Measurements from ENCODE around the gene ARSG.
"Not testable (repeated sequence)": the region's sequence is repeated elsewhere in the genome, so short reads cannot be mapped to it uniquely, and the experiment has no call there.

Gene ARSG

DNA sequence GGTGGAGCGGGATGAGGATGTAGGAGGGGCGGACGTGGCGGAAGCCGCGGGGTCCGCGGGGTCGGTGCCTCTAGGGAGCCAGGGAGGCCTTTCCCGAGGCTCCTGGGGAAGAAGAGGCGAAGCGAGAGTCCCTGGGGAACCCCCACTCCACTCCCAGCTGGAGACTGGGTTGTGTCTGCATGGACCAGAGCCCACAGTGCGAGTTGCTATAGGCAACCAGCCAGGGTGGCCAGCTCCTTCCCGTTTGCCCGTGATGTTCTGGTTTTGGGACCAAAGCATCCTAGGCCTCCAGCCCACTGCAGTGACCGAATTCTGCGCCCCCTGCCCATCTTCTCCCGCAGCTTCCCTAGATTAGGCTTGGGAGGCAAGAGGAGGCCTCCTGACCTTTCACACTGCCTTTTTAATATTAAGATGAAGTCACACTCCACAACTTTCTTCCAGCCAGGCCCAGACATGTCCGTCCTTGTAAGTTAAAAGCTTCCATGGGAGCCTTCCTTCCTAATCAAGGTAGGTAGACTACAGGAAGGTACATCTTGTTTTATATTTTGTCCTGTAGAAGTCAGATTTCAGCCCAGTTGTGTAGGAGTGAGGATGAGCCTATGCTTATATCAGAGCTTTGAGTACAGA, 43.0 kb upstream of the ARSG start:
- Histone ChIP-seq H3K36me3 (ENCODE audit: insufficient read depth, low read length) (peaks cover 32% of the 10 kb centered on the region), H4K20me1 (ENCODE audit: insufficient read depth, low read length) (no peaks in the 10 kb centered on the region), H3K4me1 (ENCODE audit: insufficient read depth, low read length, severe bottlenecking) (peaks cover 61% of the 10 kb centered on the region), H3K9ac (ENCODE audit: low read length) (peak overlapping the region; percentile 88), H3K9me2 (ENCODE audit: low read depth, low read length) (no peaks in the 10 kb centered on the region), H3F3A (ENCODE audit: insufficient read depth, low read length) (peaks cover 5% of the 10 kb centered on the region; the same call in 1 of the 2 replicates), H3K4me2 (ENCODE audit: low read length) (peak overlapping the region; percentile 95), H3K27me3 (ENCODE audit: insufficient read depth, low read length) (no peaks in the 10 kb centered on the region), H2AFZ (ENCODE audit: low read length) (no peak overlapping the region), H3K79me2 (ENCODE audit: insufficient read depth, low read length) (no peaks in the 10 kb centered on the region), H3K9me3 (ENCODE audit: low read length) (no peaks in the 10 kb centered on the region), H3K4me3 (ENCODE audit: low read depth, low read length, poor library complexity, severe bottlenecking) (peak overlapping the region; percentile 89), H3K27ac (ENCODE audit: low read depth, low read length, poor library complexity, severe bottlenecking) (peak overlapping the region; percentile 88)
- TF ChIP-seq, protein P1, sequence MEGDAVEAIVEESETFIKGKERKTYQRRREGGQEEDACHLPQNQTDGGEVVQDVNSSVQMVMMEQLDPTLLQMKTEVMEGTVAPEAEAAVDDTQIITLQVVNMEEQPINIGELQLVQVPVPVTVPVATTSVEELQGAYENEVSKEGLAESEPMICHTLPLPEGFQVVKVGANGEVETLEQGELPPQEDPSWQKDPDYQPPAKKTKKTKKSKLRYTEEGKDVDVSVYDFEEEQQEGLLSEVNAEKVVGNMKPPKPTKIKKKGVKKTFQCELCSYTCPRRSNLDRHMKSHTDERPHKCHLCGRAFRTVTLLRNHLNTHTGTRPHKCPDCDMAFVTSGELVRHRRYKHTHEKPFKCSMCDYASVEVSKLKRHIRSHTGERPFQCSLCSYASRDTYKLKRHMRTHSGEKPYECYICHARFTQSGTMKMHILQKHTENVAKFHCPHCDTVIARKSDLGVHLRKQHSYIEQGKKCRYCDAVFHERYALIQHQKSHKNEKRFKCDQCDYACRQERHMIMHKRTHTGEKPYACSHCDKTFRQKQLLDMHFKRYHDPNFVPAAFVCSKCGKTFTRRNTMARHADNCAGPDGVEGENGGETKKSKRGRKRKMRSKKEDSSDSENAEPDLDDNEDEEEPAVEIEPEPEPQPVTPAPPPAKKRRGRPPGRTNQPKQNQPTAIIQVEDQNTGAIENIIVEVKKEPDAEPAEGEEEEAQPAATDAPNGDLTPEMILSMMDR (IDR thresholded peaks at IDR 0.05; ENCODE audit: low read length): no peak
- no peak for TF ChIP-seq EZH2 (IDR thresholded peaks at IDR 0.05; ENCODE audit: borderline replicate concordance, low read length)

DNA sequence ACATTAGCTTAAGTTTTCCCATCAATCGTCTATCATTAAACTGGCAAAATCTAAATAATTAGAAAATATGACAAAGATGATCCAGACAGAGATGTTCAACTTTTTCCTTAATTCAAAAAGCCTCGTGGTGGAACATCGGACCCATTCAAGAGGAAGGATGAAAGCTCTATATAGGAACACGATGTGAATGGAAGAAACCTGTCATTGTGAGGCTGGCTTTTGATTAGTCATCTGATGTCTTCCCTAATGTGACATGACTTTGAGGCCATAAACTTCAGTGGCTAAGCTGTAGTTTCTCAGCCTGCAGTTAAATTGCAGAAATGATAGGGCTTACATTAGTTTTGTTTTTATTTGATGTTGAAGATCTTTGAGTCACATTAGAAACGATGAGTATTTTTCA, 42.4 kb upstream of the ARSG start:
- Histone ChIP-seq H3K9me2 (ENCODE audit: low read depth, low read length) (no peaks in the 10 kb centered on the region), H3K9ac (ENCODE audit: low read length) (peak overlapping the region; percentile 88), H4K20me1 (ENCODE audit: insufficient read depth, low read length) (no peaks in the 10 kb centered on the region), H3K4me2 (ENCODE audit: low read length) (peak overlapping the region; percentile 95), H3K27ac (ENCODE audit: low read depth, low read length, poor library complexity, severe bottlenecking) (peak overlapping the region; percentile 88), H3K4me1 (ENCODE audit: insufficient read depth, low read length, severe bottlenecking) (peaks cover 66% of the 10 kb centered on the region), H3K79me2 (ENCODE audit: insufficient read depth, low read length) (no peaks in the 10 kb centered on the region), H3K36me3 (ENCODE audit: insufficient read depth, low read length) (peaks cover 36% of the 10 kb centered on the region), H3K4me3 (ENCODE audit: low read depth, low read length, poor library complexity, severe bottlenecking) (peak overlapping the region; percentile 89), H3F3A (ENCODE audit: insufficient read depth, low read length) (peaks cover 5% of the 10 kb centered on the region; the same call in 1 of the 2 replicates), H3K9me3 (ENCODE audit: low read length) (no peaks in the 10 kb centered on the region), H2AFZ (ENCODE audit: low read length) (no peak overlapping the region), H3K27me3 (ENCODE audit: insufficient read depth, low read length) (no peaks in the 10 kb centered on the region)
- TF ChIP-seq, protein P1 (IDR thresholded peaks at IDR 0.05; ENCODE audit: low read length): no peak
- TF ChIP-seq EZH2 (IDR thresholded peaks at IDR 0.05; ENCODE audit: borderline replicate concordance, low read length): no peak

DNA sequence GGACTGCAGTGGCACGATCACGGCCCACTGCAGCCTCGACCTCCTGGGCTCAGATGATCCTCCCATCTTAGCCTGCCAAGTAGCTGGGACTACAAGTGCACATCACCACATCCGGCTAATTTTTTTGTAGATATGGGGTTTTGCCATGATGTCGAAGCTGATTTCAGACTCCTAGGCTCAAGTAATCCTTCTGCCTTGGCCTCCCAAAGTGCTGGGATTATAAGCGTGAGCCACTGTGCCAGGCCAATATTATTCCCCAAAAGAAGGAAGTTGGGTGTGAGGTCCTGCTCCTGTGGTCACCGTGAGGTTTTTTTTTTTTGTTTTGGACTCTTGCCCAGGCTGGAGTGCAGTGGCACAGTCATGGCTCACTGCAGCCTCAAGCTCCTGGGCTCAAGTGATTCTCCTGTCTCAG, 41.9 kb upstream of the ARSG start:
- Histone ChIP-seq H3K27ac (ENCODE audit: low read depth, low read length, poor library complexity, severe bottlenecking) (peak overlapping the region; percentile 88), H3F3A (ENCODE audit: insufficient read depth, low read length) (peaks cover 5% of the 10 kb centered on the region; the same call in 1 of the 2 replicates), H3K4me2 (ENCODE audit: low read length) (peak overlapping the region; percentile 95), H3K4me1 (ENCODE audit: insufficient read depth, low read length, severe bottlenecking) (peaks cover 70% of the 10 kb centered on the region), H4K20me1 (ENCODE audit: insufficient read depth, low read length) (no peaks in the 10 kb centered on the region), H3K9ac (ENCODE audit: low read length) (peak overlapping the region; percentile 88), H3K4me3 (ENCODE audit: low read depth, low read length, poor library complexity, severe bottlenecking) (peak overlapping the region; percentile 89), H3K9me2 (ENCODE audit: low read depth, low read length) (no peaks in the 10 kb centered on the region), H2AFZ (ENCODE audit: low read length) (no peak overlapping the region), H3K79me2 (ENCODE audit: insufficient read depth, low read length) (no peaks in the 10 kb centered on the region), H3K9me3 (ENCODE audit: low read length) (no peaks in the 10 kb centered on the region), H3K36me3 (ENCODE audit: insufficient read depth, low read length) (peaks cover 40% of the 10 kb centered on the region), H3K27me3 (ENCODE audit: insufficient read depth, low read length) (no peaks in the 10 kb centered on the region)
- TF ChIP-seq EZH2 (IDR thresholded peaks at IDR 0.05; ENCODE audit: borderline replicate concordance, low read length): no peak
- TF ChIP-seq, protein P1 (IDR thresholded peaks at IDR 0.05; ENCODE audit: low read length): no peak

DNA sequence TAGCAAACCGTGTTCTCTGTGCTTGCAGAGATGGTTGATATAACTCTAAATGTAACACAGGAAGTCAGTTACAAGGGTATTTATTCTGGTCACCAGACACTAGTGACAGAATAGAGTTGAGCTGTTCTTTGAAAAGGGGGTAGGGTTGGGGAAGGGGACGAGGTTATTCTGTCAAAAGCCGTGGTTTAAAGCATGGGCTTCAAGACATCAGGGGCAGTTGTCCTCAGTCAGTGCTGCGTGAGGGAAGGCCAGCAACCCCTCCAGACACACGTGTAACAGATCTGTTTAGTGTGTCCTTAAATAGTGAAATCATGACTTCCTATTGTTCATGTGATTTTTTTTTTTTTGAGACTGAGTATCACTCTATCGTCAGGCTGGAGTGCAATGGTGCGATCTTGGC, 37.9 kb upstream of the ARSG start:
- H3K9me3 ChIP-seq (ENCODE audit: low read length); H2AFZ ChIP-seq (ENCODE audit: low read length); H3F3A ChIP-seq (ENCODE audit: insufficient read depth, low read length); H4K20me1 ChIP-seq (ENCODE audit: insufficient read depth, low read length); H3K79me2 ChIP-seq (ENCODE audit: insufficient read depth, low read length); H3K27me3 ChIP-seq (ENCODE audit: insufficient read depth, low read length); H3K9me2 ChIP-seq (ENCODE audit: low read depth, low read length): not testable (repeated sequence)
- peaks cover 76% of the 10 kb centered on the region for H3K36me3 ChIP-seq (ENCODE audit: insufficient read depth, low read length)
- H3K4me3 ChIP-seq (ENCODE audit: low read depth, low read length, poor library complexity, severe bottlenecking): peak overlapping the region; percentile 2
- peak overlapping the region; percentile 86 for H3K27ac ChIP-seq (ENCODE audit: low read depth, low read length, poor library complexity, severe bottlenecking)
- H3K4me2 ChIP-seq (ENCODE audit: low read length): peak overlapping the region; percentile 34; the same call in 1 of the 2 replicates
- H3K4me1 ChIP-seq (ENCODE audit: insufficient read depth, low read length, severe bottlenecking): peaks cover 70% of the 10 kb centered on the region
- peak overlapping the region; percentile 54 for H3K9ac ChIP-seq (ENCODE audit: low read length)

All from OCI-LY1 (cell line).